NCI-H345 treated with DMSO at 0.1 percent for 48 hours (cell line): ENCODE measurements around the gene CUL9.

Experiments
- DNase-seq: peaks from one replicate; lab custom pipeline; 2025; ENCODE audit not compliant: unreplicated experiment; lab: John Stamatoyannopoulos, UW

Gene CUL9

GRCh38 chr6:43254138-43254817 is 72.3 kb downstream of the CUL9 start:
- DNase-seq = no peak

- no peak for DNase-seq
These were observed 72.8 kb downstream of the CUL9 start for GRCh38 chr6:43254846-43255245.

GRCh38 chr6:43255408-43256054 is 73.5 kb downstream of the CUL9 start:
- no peak for DNase-seq

- DNase-seq = no peak
These were observed 74.8 kb downstream of the CUL9 start for GRCh38 chr6:43256670-43257366.

GRCh38 chr6:43257367-43258145 is 75.6 kb downstream of the CUL9 start:
- DNase-seq = no peak

DNA sequence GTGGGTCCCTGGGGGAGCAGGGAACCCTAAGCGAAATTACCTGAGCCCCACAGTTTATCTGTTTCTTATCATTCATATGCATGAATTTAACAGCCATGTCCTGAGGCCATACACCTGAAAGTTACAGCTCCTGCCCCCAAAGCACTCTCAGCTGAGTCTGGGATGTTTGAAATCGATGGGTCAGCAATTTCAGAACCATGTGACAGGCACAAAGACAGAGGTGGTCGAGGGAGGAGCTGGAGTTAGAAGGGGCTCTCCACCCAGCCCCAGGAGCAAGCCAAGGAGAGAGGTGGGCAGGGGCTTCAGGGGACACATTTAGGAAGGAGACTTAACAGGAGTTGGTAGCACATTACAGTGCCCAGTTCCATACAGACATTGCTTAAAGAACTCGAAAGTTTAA is 76.2 kb downstream of the CUL9 start:
- no peak for DNase-seq

- DNase-seq = no peak
These were observed 77.1 kb downstream of the CUL9 start for GRCh38 chr6:43258807-43259686.

- DNase-seq = no peak
These were observed 78.8 kb downstream of the CUL9 start for GRCh38 chr6:43260791-43261190.

DNA sequence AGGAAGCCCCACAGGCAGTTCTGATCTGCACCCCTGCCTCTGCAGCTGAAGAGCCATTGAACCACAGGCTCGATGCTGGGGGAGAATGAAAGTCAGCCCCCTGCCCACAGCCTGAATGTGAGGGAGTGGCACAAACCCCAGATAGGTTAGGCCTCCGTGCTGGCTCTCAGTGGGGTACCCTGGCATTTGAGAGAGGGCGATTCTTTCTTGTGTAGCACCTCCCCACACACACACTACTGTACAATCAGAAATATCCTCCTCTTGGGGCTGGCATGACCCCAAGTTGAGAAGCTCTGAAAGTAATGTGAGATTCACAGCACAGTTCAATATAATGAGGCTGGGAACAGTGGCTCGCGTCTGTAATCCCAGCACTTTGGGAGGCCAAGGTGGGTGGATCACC is 79.2 kb downstream of the CUL9 start:
- DNase-seq = no peak

- DNase-seq = no peak
These were observed 80.2 kb downstream of the CUL9 start for GRCh38 chr6:43262000-43262779.

DNA sequence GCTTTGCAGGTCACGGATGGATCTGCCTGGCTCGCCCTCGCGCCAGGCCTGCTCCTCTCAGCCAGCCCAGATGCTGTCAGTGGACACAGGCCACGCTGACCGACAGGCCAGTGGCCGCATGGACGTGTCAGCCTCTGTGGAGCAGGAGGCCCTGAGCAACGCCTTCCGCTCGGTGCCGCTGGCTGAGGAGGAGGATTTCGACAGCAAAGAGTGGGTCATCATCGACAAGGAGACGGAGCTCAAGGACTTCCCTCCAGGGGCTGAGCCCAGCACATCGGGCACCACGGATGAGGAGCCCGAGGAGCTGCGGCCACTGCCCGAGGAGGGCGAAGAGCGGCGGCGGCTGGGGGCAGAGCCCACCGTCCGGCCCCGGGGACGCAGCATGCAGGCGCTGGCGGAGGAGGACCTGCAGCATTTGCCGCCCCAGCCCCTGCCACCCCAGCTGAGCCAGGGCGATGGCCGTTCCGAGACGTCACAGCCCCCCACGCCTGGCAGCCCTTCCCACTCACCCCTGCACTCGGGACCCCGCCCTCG is 80.9 kb downstream of the CUL9 start:
- no peak for DNase-seq

DNA sequence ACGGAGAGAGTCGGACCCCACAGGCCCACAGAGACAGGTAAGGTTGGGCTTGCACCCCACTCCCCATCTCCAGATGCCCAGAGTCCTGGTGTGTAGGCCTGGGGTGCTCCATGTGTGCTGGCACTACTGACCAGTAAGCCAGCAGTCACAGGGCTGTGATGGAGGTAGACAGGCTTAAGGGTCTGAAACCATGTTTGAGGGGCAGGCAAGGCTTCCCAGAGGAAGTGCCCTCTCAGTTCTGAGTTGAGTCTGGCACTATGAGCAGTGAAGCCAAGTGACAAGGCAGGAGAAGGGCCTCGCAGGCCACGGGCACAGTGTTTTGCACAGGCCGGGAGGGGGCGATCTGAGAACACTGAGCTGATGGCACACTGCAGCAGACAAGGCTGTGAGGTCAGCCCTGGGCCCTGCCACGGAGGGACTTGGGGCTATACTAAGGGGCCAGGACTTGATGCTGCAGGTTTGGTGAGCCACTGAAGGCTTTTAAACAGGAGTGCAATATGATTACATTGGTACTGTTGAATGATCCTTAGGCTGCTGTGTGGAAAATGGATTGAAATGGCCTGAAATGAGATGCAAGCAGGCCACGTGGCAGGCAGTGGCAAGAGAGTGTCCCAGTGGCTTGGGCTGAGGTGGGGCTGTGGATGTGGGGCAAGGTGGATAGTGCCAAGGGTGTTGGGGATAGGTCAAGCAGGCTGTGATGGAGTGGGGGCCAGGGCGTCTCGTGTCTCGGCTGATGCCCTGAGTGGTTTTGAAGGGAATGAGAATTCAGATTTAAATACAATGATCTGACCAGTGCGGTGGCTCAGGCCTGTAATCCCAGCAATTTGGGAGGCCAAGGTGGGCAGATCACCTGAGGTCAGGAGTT is 81.5 kb downstream of the CUL9 start:
- DNase-seq = no peak

GRCh38 chr6:43264599-43265145 is 82.7 kb downstream of the CUL9 start:
- no peak for DNase-seq

DNA sequence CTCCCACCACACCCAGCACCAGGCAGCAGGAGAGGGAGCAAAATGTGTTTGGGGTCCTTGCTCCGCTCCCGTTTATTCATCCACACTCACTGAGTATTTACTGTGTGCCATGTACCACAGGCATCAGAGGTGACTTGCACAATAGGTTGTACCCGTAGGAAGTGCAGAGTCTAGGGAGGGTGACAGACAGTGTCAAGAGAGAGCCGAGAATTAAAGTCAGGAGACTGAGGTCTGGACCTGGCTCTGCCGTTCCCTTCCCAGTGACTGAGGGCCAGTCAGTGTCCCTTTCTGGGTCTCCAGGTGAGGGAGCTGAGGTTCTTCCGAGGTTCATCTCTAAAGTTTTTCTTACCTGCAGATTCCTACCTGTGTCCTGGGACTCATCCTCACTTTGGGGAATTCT is 83.6 kb downstream of the CUL9 start:
- DNase-seq = no peak

DNA sequence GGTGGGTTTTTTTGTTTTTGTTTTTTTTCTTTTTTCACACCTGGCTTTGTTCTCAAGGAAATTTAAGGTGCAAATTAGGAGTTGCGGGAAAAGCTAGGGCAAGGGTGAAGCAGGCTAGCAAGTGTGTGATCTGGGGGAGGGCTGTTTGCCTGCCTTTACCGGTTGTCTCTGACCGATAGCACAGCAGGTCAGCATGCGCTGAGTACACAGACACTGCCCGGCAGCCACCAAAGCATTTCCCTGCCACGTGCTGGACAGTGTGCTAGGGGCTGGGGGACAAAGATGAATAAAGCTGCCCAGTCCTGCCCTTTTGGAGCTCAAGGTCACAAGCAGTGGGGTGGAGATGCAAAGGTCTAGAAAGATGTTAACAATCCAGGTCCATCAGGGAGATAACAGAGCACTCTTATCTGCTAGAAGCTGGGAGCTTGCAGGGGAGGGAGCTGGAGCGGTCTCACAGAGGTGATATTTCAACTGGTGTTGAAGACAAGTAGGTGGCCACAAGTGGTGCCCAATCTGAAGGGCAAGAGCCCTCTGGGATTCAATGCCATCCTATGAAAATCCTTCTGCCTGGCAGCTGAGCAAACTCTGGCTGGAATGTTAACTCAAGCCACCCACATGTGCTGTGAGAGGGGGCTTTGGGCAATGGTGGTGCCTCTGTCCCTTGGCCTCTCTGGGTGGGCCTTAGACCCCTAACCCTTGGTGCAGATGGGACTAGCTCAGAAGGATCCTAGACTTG is 85.8 kb downstream of the CUL9 start:
- no peak for DNase-seq

DNA sequence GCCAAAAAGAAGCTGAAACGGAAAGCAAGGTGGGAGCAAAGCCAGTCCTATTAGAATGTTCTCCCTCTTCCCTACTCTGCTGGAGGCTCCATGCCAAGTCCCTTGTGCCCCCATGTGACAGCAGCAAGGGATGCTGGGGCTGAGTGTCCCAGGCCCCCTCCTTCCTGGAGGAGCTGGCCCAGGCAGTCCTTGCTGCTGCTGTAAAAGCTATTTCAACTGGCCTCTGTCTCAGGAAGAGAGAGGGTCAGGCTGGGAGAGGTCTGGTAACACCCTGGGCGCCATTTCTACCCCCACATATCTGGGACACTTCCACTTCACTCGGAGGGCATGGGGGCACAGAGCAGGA is 86.3 kb downstream of the CUL9 start:
- no peak for DNase-seq

DNA sequence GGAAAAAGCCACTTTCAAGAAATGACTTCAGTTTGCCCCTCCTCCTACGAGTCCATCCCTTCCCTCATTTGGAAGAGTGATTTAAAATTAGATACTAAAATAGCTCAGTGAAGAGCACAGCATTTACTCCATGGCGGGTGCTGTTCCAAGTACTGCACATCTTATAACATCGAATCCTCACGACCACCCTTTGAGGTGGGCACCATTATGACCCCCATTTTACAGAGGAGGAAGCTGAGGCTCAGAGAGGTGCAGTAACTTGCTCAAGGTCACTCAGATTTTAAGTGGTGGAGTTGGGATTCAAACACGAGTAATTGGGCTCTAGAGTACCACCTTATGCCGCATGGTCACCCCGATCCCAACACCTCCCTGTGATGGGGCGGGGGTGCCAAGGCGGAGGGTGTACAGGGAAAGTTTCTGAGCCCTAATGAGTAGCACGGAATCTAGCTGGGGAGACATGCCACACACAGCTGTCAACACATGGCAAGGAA is 86.8 kb downstream of the CUL9 start:
- DNase-seq = no peak
